HEK293 (cell line): ENCODE data around the gene TPGS2.

ENCODE experiments used
- CTCF ChIA-PET: fragments of 350-600 bp; formaldehyde crosslinking; extraction: SDS; loops from one replicate; lab custom pipeline; 2021; ENCODE audit warnings: antibody characterized with exemption; lab: Yijun Ruan, JAX
- POLR2A ChIA-PET: fragments of 300-600 bp; formaldehyde crosslinking; extraction: SDS; loops from one replicate; lab custom pipeline; 2020; ENCODE audit warnings: antibody characterized with exemption, inconsistent platforms; lab: Yijun Ruan, JAX
- H3K27ac ChIP-seq: fragments of 200-500 bp; sonication (Bioruptor generic); 2 replicates; pipeline ENCODE4 v1.5.1; 2014; ENCODE audit warnings: low read depth, low read length, control low read depth, inconsistent platforms; ENCODE audit errors: extremely low read depth
- H3K36me3 ChIP-seq, 2 experiments: fragments of 200-500 bp in 1 of 2; sonication (Bioruptor generic) in 1 of 2; 1 replicate in 1 of 2; 2 replicates in 1 of 2; pipeline ENCODE4 v1.5.1; 2014 to 2017; ENCODE audit warnings: inconsistent platforms in 2 of 2, low read length in 2 of 2; ENCODE audit not compliant: control insufficient read depth in 2 of 2, insufficient read depth in 1 of 2
- H3K4me1 ChIP-seq: fragments of 200-500 bp; sonication (Bioruptor generic); 2 replicates; pipeline ENCODE4 v1.5.1; 2014; ENCODE audit warnings: mild to moderate bottlenecking, low read length, inconsistent platforms; ENCODE audit not compliant: control insufficient read depth, insufficient read depth
- H3K4me3 ChIP-seq: 2 replicates; pipeline ENCODE4 v1.5.1; 2011; ENCODE audit warnings: low read depth, mild to moderate bottlenecking, control low read depth, low read length, moderate library complexity
- H3K9me3 ChIP-seq: fragments of 200-500 bp; sonication (Bioruptor generic); 2 replicates; pipeline ENCODE4 v1.5.1; 2014; ENCODE audit warnings: low read depth, low read length, inconsistent platforms; ENCODE audit not compliant: control insufficient read depth, insufficient read depth
- MYNN ChIP-seq: fragments of 450-650 bp; formaldehyde crosslinking; IDR thresholded peaks from 2 replicates; pipeline ENCODE4 v1.5.1; 2016; ENCODE audit warnings: missing biosample characterization, missing genetic modification characterization, borderline replicate concordance
- PATZ1 ChIP-seq: fragments of 450-650 bp; formaldehyde crosslinking; IDR thresholded peaks from 2 replicates; pipeline ENCODE4 v1.5.1; 2016; ENCODE audit warnings: missing biosample characterization, missing genetic modification characterization
- PRDM2 ChIP-seq: fragments of 450-650 bp; formaldehyde crosslinking; IDR thresholded peaks from 2 replicates; pipeline ENCODE4 v1.5.1; 2016; ENCODE audit warnings: missing biosample characterization, missing genetic modification characterization, borderline replicate concordance
- ZBTB1 ChIP-seq: fragments of 450-650 bp; formaldehyde crosslinking; IDR thresholded peaks from 2 replicates; pipeline ENCODE4 v1.5.1; 2016; ENCODE audit warnings: missing biosample characterization, missing genetic modification characterization
- ZNF121 ChIP-seq: fragments of 450-650 bp; formaldehyde crosslinking; IDR thresholded peaks from 2 replicates; pipeline ENCODE4 v1.5.1; 2016; ENCODE audit warnings: missing biosample characterization, missing genetic modification characterization
- ZNF16 ChIP-seq: fragments of 450-650 bp; formaldehyde crosslinking; IDR thresholded peaks from 2 replicates; pipeline ENCODE4 v1.5.1; 2016; ENCODE audit warnings: low read depth, missing biosample characterization, missing genetic modification characterization
- ZNF211 ChIP-seq: fragments of 450-650 bp; formaldehyde crosslinking; IDR thresholded peaks from 2 replicates; pipeline ENCODE4 v1.5.1; 2016; ENCODE audit warnings: low read depth, missing biosample characterization, missing genetic modification characterization
- ZNF529 ChIP-seq: fragments of 450-650 bp; formaldehyde crosslinking; IDR thresholded peaks from 2 replicates; pipeline ENCODE4 v1.5.1; 2017; ENCODE audit warnings: missing genetic modification characterization, missing biosample characterization; ENCODE audit not compliant: insufficient replicate concordance
- ZNF549 ChIP-seq: fragments of 450-650 bp; IDR thresholded peaks from 2 replicates; pipeline ENCODE4 v1.5.1; 2018; ENCODE audit warnings: missing biosample characterization, missing genetic modification characterization, mild to moderate bottlenecking, inconsistent platforms, moderate library complexity
- ZNF555 ChIP-seq: fragments of 450-650 bp; formaldehyde crosslinking; conservative IDR thresholded peaks from 2 replicates; pipeline ENCODE4 v1.5.1; 2017; ENCODE audit warnings: missing biosample characterization, mild to moderate bottlenecking, missing genetic modification characterization, inconsistent platforms
- ZNF596 ChIP-seq: fragments of 450-650 bp; IDR thresholded peaks from 2 replicates; pipeline ENCODE4 v1.5.0; 2018; ENCODE audit warnings: missing biosample characterization, mild to moderate bottlenecking, missing genetic modification characterization, moderate library complexity
- ZNF610 ChIP-seq: fragments of 450-650 bp; formaldehyde crosslinking; IDR thresholded peaks from 2 replicates; pipeline ENCODE4 v1.5.1; 2016; ENCODE audit warnings: missing biosample characterization, missing genetic modification characterization, borderline replicate concordance
- ZNF660 ChIP-seq: fragments of 450-650 bp; IDR thresholded peaks from 2 replicates; pipeline ENCODE4 v1.5.1; 2018; ENCODE audit warnings: missing biosample characterization, mild to moderate bottlenecking, missing genetic modification characterization
- ZNF677 ChIP-seq: fragments of 450-650 bp; IDR thresholded peaks from 2 replicates; pipeline ENCODE4 v1.5.0; 2018; ENCODE audit warnings: missing biosample characterization, mild to moderate bottlenecking, missing genetic modification characterization, moderate library complexity
- ZNF791 ChIP-seq: fragments of 450-650 bp; formaldehyde crosslinking; IDR thresholded peaks from 2 replicates; pipeline ENCODE4 v1.5.1; 2016; ENCODE audit warnings: missing biosample characterization, missing genetic modification characterization
- ZSCAN16 ChIP-seq: fragments of 450-650 bp; formaldehyde crosslinking; IDR thresholded peaks from 2 replicates; pipeline ENCODE4 v1.5.1; 2016; ENCODE audit warnings: missing biosample characterization, missing genetic modification characterization
- TF ChIP-seq, protein P1 (sequence below): fragments of 450-650 bp; formaldehyde crosslinking; IDR thresholded peaks from 2 replicates; pipeline ENCODE4 v1.5.1; 2016; ENCODE audit warnings: missing biosample characterization, missing genetic modification characterization
- TF ChIP-seq, protein P2 (sequence below): fragments of 450-650 bp; formaldehyde crosslinking; IDR thresholded peaks from 2 replicates; pipeline ENCODE4 v1.5.1; 2016; ENCODE audit warnings: missing biosample characterization, missing genetic modification characterization

The TPGS2 gene

GRCh38 chr18:36867056-36867455, 38.3 kb upstream of the TPGS2 start:
- POLR2A ChIA-PET: no interaction called here
- Histone ChIP-seq H3K9me3 (no peaks in the 10 kb centered on the region), H3K4me3 (no peak overlapping the region), H3K27ac (no peak overlapping the region)
- CTCF ChIA-PET: no interaction called here
- TF ChIP-seq PRDM2 (tag by site-specific recombination): no peak
- TF ChIP-seq ZNF555 (tag by site-specific recombination): no peak
- no peak for TF ChIP-seq ZNF211 (tag by site-specific recombination)
- TF ChIP-seq ZNF791 (tag by site-specific recombination): no peak
- no peak for TF ChIP-seq ZNF660 (tag by site-specific recombination)
- no peak for TF ChIP-seq ZNF596 (tag by site-specific recombination)
- no peak for TF ChIP-seq ZNF549
- TF ChIP-seq ZSCAN16 (tag by site-specific recombination): no peak
- no peak for TF ChIP-seq PATZ1
- TF ChIP-seq, all 188 proteins: peak for 0
- H3K36me3 ChIP-seq: no peaks in the 10 kb centered on the region
- no peaks in the 10 kb centered on the region for H3K4me1 ChIP-seq

GRCh38 chr18:36862182-36862581, 33.4 kb upstream of the TPGS2 start:
- Histone ChIP-seq H3K4me3 (no peak overlapping the region), H3K36me3 (no peaks in the 10 kb centered on the region), H3K4me1 (no peaks in the 10 kb centered on the region), H3K27ac (no peak overlapping the region), H3K9me3 (no peaks in the 10 kb centered on the region)
- POLR2A ChIA-PET: no interaction called here
- TF ChIP-seq ZNF121 (tag by site-specific recombination) (no peak), ZNF16 (tag by site-specific recombination) (no peak), MYNN (tag by site-specific recombination) (no peak), ZNF529 (tag by site-specific recombination) (no peak), ZBTB1 (tag by site-specific recombination) (no peak), ZNF677 (tag by site-specific recombination) (no peak), ZNF610 (no peak)
- TF ChIP-seq, protein P1, sequence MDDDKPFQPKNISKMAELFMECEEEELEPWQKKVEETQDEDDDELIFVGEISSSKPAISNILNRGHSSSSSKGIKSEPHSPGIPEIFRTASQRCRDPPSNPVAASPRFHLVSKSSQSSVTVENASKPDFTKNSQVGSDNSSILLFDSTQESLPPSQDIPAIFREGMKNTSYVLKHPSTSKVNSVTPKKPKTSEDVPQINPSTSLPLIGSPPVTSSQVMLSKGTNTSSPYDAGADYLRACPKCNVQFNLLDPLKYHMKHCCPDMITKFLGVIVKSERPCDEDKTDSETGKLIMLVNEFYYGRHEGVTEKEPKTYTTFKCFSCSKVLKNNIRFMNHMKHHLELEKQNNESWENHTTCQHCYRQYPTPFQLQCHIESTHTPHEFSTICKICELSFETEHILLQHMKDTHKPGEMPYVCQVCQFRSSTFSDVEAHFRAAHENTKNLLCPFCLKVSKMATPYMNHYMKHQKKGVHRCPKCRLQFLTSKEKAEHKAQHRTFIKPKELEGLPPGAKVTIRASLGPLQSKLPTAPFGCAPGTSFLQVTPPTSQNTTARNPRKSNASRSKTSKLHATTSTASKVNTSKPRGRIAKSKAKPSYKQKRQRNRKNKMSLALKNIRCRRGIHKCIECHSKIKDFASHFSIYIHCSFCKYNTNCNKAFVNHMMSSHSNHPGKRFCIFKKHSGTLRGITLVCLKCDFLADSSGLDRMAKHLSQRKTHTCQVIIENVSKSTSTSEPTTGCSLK (tag by site-specific recombination): no peak
- TF ChIP-seq, protein P2, sequence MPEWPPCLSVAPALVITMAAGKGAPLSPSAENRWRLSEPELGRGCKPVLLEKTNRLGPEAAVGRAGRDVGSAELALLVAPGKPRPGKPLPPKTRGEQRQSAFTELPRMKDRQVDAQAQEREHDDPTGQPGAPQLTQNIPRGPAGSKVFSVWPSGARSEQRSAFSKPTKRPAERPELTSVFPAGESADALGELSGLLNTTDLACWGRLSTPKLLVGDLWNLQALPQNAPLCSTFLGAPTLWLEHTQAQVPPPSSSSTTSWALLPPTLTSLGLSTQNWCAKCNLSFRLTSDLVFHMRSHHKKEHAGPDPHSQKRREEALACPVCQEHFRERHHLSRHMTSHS: no peak
- CTCF ChIA-PET: interaction anchor here (0.6 to 1.0 kb wide), 2 partner anchors 20 to 33 kb away, joined by 3 to 5 read pairs; partner anchors contain the start of gene KIAA1328
